Upper lobe of right lung (tissue), 1 donor: ENCODE data around the gene BARHL2. TPM values are rescaled to one million over a fixed set of nuclear protein-coding genes. Genes with fewer than 3 reads are reported as not detected.

Source experiments
- ATAC-seq: fragments of 200-7000 bp; cut with Tn5 transposase; one replicate; pipeline ENCODE4 v1.9.1; 2020; ENCODE audit warnings: mild to moderate bottlenecking, moderate library complexity
- DNase-seq: peaks from one replicate; pipeline ENCODE4 v3.0.0-alpha.2; 2020
- H3K27ac ChIP-seq: fragments of 200-600 bp; one replicate; pipeline ENCODE4 v1.8.0; 2022
- H3K27me3 ChIP-seq: fragments of 200-600 bp; one replicate; pipeline ENCODE4 v1.8.0; 2022; ENCODE audit warnings: mild to moderate bottlenecking
- H3K36me3 ChIP-seq: fragments of 200-600 bp; one replicate; pipeline ENCODE4 v1.8.0; 2022
- H3K4me1 ChIP-seq: fragments of 200-600 bp; one replicate; pipeline ENCODE4 v1.8.0; 2022
- H3K4me3 ChIP-seq: fragments of 200-600 bp; one replicate; pipeline ENCODE4 v1.8.0; 2022; ENCODE audit warnings: mild to moderate bottlenecking
- H3K9me3 ChIP-seq: fragments of 200-600 bp; one replicate; pipeline ENCODE4 v1.8.0; 2022
- CTCF ChIP-seq: fragments of 200-600 bp; IDR thresholded peaks from one replicate; pipeline ENCODE4 v1.8.0; 2022; ENCODE audit warnings: antibody characterized with exemption
- intact Hi-C: fragments of 100-400 bp; cut with DNase I; formaldehyde crosslinking; loops from one replicate; pipeline ENCODE4 v1.11.0; 2022
- total RNA-seq: library from RNA; stranded (reverse); fragmentation: NEBNext Ultra II Directional; extraction: Animal tissue kit (Norgen Biotek cat#: 25700); gene quantifications from one replicate; pipeline ENCODE4 v1.2.1, GENCODE V29; 2021
- donor health status: DM: no; HTN: yes; CAD: no; lungs with severe emphysema.

Gene BARHL2
- total RNA-seq, 1 donor from 2014 or later: not detected

DNA sequence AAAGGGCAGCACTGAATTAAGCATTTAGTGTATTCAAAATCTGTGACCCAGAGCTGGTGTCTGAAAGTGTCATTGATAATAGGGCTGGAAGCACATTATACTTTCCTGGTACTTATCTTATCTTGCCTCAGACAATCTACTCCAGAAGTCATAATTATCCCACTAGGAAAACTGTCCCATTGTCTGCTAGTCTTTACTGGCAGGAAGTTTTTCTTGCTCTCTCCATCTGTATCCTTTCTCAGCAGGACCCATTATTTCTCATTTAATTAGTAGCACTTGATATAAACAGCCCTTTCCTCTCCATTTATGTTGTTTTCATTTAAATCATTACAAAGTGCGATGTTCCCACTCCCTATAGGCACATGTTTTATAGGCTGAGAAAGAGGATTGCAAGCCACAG, 36.5 kb upstream of the BARHL2 start:
- intact Hi-C loops: no loop called here
- H3K27ac ChIP-seq: no peak overlapping the region

GRCh38 chr1:90748668-90749067, 31.6 kb upstream of the BARHL2 start:
- H3K9me3 ChIP-seq: no peaks in the 10 kb centered on the region
- no peak overlapping the region for H3K4me3 ChIP-seq
- H3K36me3 ChIP-seq: no peaks in the 10 kb centered on the region
- no peaks in the 10 kb centered on the region for H3K4me1 ChIP-seq
- H3K27ac ChIP-seq: no peak overlapping the region
- DNase-seq (no peak), ATAC-seq (no peak)
- no peak for TF ChIP-seq CTCF
- peaks cover 12% of the 10 kb centered on the region for H3K27me3 ChIP-seq
- intact Hi-C loops: no loop called here

More for the DNA sequence above, 36.5 kb upstream of the BARHL2 start:
- no peak for TF ChIP-seq CTCF
- H3K36me3 ChIP-seq: no peaks in the 10 kb centered on the region
- H3K4me3 ChIP-seq: no peak overlapping the region
- no peak for DNase-seq
- no peaks in the 10 kb centered on the region for H3K4me1 ChIP-seq
- H3K9me3 ChIP-seq: no peaks in the 10 kb centered on the region
- ATAC-seq: no peak
- peaks cover 11% of the 10 kb centered on the region for H3K27me3 ChIP-seq

- ATAC-seq (no peak), DNase-seq (no peak)
- H3K27me3 ChIP-seq: peaks cover 14% of the 10 kb centered on the region
- no peaks in the 10 kb centered on the region for H3K4me1 ChIP-seq
- intact Hi-C loops: no loop called here
- TF ChIP-seq CTCF: no peak
- H3K9me3 ChIP-seq: no peaks in the 10 kb centered on the region
- H3K36me3 ChIP-seq: no peaks in the 10 kb centered on the region
- H3K4me3 ChIP-seq: no peak overlapping the region
- no peak overlapping the region for H3K27ac ChIP-seq
Measured at GRCh38 chr1:90746857-90747256, 29.8 kb upstream of the BARHL2 start.

DNA sequence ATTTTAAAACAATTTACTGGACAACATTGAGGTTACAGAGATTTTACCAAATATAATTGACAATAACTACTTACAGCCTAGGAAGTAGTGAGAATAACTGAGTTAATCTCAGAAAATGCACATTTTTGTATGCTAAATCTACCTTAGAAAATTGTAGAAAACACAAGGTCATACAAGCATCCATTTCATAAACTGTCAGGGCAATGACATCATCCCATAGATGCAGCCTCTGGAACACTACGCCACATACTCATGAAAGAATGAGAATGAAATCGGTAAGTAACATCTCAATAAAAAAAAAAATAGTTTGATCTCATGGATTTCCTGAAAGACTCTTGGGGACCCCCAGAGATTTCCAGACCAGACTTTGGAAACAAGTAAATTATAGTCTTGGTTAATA, 28.9 kb upstream of the BARHL2 start:
- H3K4me3 ChIP-seq: no peak overlapping the region
- DNase-seq (no peak), ATAC-seq (no peak)
- H3K4me1 ChIP-seq: no peaks in the 10 kb centered on the region
- no peaks in the 10 kb centered on the region for H3K36me3 ChIP-seq
- no peak for TF ChIP-seq CTCF
- intact Hi-C loops: no loop called here
- H3K27me3 ChIP-seq: peaks cover 14% of the 10 kb centered on the region
- H3K9me3 ChIP-seq: no peaks in the 10 kb centered on the region
- no peak overlapping the region for H3K27ac ChIP-seq

DNA sequence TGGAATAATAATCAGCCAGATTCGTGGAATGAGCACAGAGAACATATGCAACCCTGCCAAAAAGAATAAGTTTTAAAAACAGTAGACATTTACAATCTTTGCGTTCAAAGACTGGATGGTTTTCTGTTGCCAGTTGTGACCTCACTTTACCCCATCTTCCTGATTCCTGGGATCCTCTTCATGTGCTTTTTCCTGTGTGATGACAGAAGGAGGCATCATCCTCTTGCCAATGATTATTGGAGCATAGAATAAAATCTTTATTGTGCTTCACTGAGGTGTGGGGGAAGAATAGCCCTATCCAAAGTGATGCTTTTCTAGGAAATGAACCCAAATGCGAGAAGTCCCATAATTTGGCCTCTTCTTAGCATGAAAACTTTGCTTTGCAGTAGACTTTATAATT, 15.0 kb upstream of the BARHL2 start:
- no peak for ATAC-seq
- no peaks in the 10 kb centered on the region for H3K9me3 ChIP-seq
- intact Hi-C loops: no loop called here
- no peak overlapping the region for H3K4me3 ChIP-seq
- H3K27ac ChIP-seq: no peak overlapping the region
- no peak for DNase-seq
- peaks cover 14% of the 10 kb centered on the region for H3K4me1 ChIP-seq
- H3K36me3 ChIP-seq: no peaks in the 10 kb centered on the region
- TF ChIP-seq CTCF: no peak
- peaks cover 79% of the 10 kb centered on the region for H3K27me3 ChIP-seq

- no peak overlapping the region for H3K27ac ChIP-seq
- H3K27me3 ChIP-seq: peaks cover 86% of the 10 kb centered on the region
- ATAC-seq (no peak), DNase-seq (no peak)
- H3K36me3 ChIP-seq: no peaks in the 10 kb centered on the region
- H3K9me3 ChIP-seq: no peaks in the 10 kb centered on the region
- no peak overlapping the region for H3K4me3 ChIP-seq
- TF ChIP-seq CTCF: no peak
- peaks cover 14% of the 10 kb centered on the region for H3K4me1 ChIP-seq
- intact Hi-C loops: no loop called here
Measured at GRCh38 chr1:90731382-90732050, 14.4 kb upstream of the BARHL2 start.
